Effector memory CD8-positive, alpha-beta T cell (primary cell): ENCODE data around the gene ALX4.

Experiments used
- ATAC-seq: fragments of 150-1000 bp; cut with Tn5 transposase; replicated peaks from 2 replicates; pipeline ENCODE4 v1.10.0; 2021; ENCODE audit warnings: mild to moderate bottlenecking, moderate library complexity
- DNase-seq, 3 experiments: peaks; one replicate each; pipeline ENCODE4 v3.0.0; 2021
- H3K27ac Mint-ChIP-seq, 2 donors: one replicate each; pipeline ENCODE4 v1.8.0; 2022; ENCODE audit warnings: mild to moderate bottlenecking in 2 of 2, mixed read lengths in 2 of 2, moderate library complexity in 2 of 2
- H3K27me3 Mint-ChIP-seq, 2 donors: one replicate each; pipeline ENCODE4 v1.8.0; 2022; ENCODE audit warnings: mixed read lengths in 2 of 2
- H3K36me3 Mint-ChIP-seq: one replicate; pipeline ENCODE4 v1.8.0; 2022; ENCODE audit warnings: mild to moderate bottlenecking, moderate library complexity, mixed read lengths; ENCODE audit not compliant: insufficient read depth
- H3K4me1 Mint-ChIP-seq, 2 donors: one replicate each; pipeline ENCODE4 v1.8.0; 2022; ENCODE audit warnings: low read depth in 2 of 2, mixed read lengths in 2 of 2
- H3K4me3 Mint-ChIP-seq, 2 donors: one replicate each; pipeline ENCODE4 v1.8.0; 2022; ENCODE audit warnings: mild to moderate bottlenecking in 2 of 2, mixed read lengths in 2 of 2, moderate library complexity in 2 of 2
- H3K9me3 Mint-ChIP-seq, 2 donors: one replicate each; pipeline ENCODE4 v1.8.0; 2022; ENCODE audit warnings: mixed read lengths in 2 of 2

ALX4 gene

DNA sequence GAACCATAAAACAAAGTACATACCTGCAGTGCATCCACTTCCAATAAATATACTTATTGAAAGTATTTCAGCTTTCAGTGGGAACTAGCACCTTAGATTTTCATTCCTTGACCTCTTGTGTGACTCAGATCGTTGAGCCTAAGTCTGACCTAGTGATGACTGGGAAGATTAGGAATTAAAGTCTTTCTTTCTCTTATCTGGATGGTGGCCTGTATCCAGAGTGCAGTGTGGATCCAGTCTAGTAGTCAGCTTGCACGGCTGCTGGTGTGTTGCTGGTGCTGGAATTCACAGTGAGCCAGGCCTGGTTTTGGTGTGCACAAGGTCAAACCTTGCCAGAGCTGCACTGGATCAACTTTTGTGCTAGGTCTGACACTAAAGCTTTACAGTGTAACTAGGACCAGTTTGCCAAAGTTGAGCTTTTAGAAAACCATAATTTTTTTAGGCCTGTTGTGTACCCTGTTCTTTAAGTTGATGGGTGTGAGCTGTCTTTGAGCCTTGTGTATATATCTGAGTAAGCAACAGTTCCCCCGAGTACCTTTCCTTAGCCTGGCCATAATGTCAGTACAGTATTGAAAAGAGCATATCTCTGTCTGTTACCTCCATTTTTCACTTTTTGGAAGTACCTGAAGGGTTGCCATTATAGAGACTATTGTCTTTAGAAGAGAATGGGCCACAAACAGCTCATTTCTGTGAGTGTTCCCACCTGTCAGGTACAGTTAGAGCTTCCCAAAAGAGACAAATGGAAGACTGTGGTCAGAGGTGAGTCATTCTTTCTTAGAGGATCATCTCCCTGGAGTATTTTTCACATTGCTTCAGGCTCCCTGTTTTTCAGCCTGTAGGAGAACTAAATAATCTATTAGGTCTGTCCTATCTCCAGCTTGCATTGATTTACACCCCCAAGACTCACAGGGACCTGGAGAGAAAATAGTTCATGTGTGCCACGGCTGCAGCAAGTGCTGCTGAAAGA, 89.8 kb downstream of the ALX4 start:
- H3K4me3 Mint-ChIP-seq: no peak overlapping the region
- no peak overlapping the region for H3K27ac Mint-ChIP-seq
- H3K27me3 Mint-ChIP-seq: no peaks in the 10 kb centered on the region
- peaks cover 6 to 7% of the 10 kb centered on the region in 2 donors for H3K4me1 Mint-ChIP-seq
- ATAC-seq (no peak), DNase-seq (no peak)
- no peaks in the 10 kb centered on the region for H3K9me3 Mint-ChIP-seq
- peaks cover 6% of the 10 kb centered on the region for H3K36me3 Mint-ChIP-seq

DNA sequence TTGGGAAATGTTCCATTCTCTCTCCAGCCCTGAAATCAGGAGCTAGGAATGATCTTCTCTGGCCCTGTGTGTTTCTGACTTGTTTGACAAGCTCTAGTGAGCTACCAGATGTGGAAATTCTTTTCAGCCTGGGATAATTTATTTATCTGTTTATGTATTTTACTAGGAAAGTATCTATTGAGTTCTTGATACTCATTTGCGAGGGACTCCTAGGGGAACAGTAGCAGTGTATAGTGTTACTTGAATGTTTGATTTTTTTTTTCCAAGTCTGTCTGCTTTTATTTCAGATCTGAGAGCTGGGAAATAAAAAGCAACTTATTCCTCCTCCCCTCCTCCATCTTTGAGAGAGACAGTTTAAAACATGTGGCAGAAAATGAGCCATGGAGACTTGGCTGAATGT, 92.5 kb downstream of the ALX4 start:
- DNase-seq (no peak), ATAC-seq (no peak)
- Mint-ChIP-seq H3K36me3 (peaks cover 9% of the 10 kb centered on the region), H3K4me1 (peaks cover 6% of the 10 kb centered on the region in 2 donors), H3K27me3 (no peaks in the 10 kb centered on the region), H3K27ac (no peak overlapping the region), H3K4me3 (no peak overlapping the region), H3K9me3 (no peaks in the 10 kb centered on the region)

DNA sequence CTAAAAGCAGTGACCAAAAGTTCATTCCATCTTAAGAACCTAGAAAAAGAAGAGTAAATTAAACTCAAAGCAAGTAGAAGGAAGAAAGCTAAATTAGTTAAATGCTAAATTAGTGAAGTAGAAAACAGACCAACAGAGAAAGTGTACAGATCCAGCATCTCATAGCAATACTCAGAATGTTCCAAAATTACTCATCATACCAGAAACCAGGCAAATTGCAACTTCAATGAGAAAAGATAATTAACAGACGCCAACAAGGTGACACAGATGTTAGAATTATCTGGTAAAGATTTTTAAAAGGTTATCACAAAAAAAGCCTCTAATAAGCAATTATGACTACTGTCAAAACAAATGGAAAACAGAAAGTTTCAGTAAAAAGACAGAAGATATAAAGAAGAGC, 96.8 kb downstream of the ALX4 start:
- no peaks in the 10 kb centered on the region for H3K9me3 Mint-ChIP-seq
- H3K36me3 Mint-ChIP-seq: peaks cover 8% of the 10 kb centered on the region
- no peak overlapping the region for H3K27ac Mint-ChIP-seq
- no peaks in the 10 kb centered on the region for H3K27me3 Mint-ChIP-seq
- H3K4me3 Mint-ChIP-seq: no peak overlapping the region
- ATAC-seq: no peak
- H3K4me1 Mint-ChIP-seq: no peaks in the 10 kb centered on the region
- DNase-seq: no peak

DNA sequence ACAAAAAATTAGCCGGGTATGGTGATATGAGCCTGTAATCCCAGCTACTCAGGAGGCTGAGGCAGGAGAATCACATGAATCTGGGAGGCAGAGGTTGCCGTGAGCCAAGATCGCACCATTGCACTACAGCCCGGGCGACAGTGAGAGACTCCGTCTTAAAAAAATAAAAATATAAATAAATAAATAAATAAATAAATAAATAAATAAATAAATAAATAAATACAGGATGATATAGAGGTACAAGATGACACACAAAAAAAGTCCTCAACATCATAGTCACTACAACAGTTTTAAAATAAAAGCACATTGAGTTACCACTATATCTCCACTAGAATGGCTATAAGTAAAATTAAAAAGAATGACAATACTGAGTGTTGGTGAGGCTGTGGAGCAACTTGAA, 97.8 kb downstream of the ALX4 start:
- H3K9me3 Mint-ChIP-seq: no peaks in the 10 kb centered on the region
- no peak for ATAC-seq
- peaks cover 9% of the 10 kb centered on the region for H3K36me3 Mint-ChIP-seq
- no peak overlapping the region for H3K4me3 Mint-ChIP-seq
- no peak for DNase-seq
- no peaks in the 10 kb centered on the region for H3K27me3 Mint-ChIP-seq
- no peak overlapping the region for H3K27ac Mint-ChIP-seq
- H3K4me1 Mint-ChIP-seq: no peaks in the 10 kb centered on the region
